GM03348 (cell line): ENCODE measurements around the gene FOXP1.

Experiments
- DNase-seq: peaks from one replicate; pipeline ENCODE4 v3.0.0; 2012; ENCODE audit warnings: low spot score

Gene FOXP1

GRCh38 chr3:71372241-71372768 lies 211.2 kb downstream of the FOXP1 start:
- DNase-seq, result no peak

- no peak for DNase-seq
Measured at GRCh38 chr3:71371282-71371681, 212.2 kb downstream of the FOXP1 start.

- DNase-seq, result no peak
Measured at GRCh38 chr3:71370467-71370866, 213.1 kb downstream of the FOXP1 start.

GRCh38 chr3:71369701-71370391 lies 213.7 kb downstream of the FOXP1 start:
- DNase-seq, result peak; percentile 70

GRCh38 chr3:71366988-71367604 lies 216.4 kb downstream of the FOXP1 start:
- DNase-seq, result no peak

GRCh38 chr3:71361334-71361890 lies 222.1 kb downstream of the FOXP1 start:
- DNase-seq, result no peak

GRCh38 chr3:71360764-71361163 lies 222.8 kb downstream of the FOXP1 start:
- no peak for DNase-seq

- no peak for DNase-seq
Measured at GRCh38 chr3:71360180-71360579, 223.3 kb downstream of the FOXP1 start.

- no peak for DNase-seq
Measured at GRCh38 chr3:71358243-71358642, 225.3 kb downstream of the FOXP1 start.

GRCh38 chr3:71356265-71356664 lies 227.3 kb downstream of the FOXP1 start:
- DNase-seq, result no peak

- no peak for DNase-seq
Measured at GRCh38 chr3:71355862-71356261, 227.7 kb downstream of the FOXP1 start.

- no peak for DNase-seq
Measured at GRCh38 chr3:71355037-71355436, 228.5 kb downstream of the FOXP1 start.

- DNase-seq, result no peak
Measured at GRCh38 chr3:71351403-71352149, 232.0 kb downstream of the FOXP1 start.

- DNase-seq, result no peak
Measured at GRCh38 chr3:71350998-71351397, 232.5 kb downstream of the FOXP1 start.

GRCh38 chr3:71348831-71349230 lies 234.7 kb downstream of the FOXP1 start:
- DNase-seq, result no peak

- DNase-seq, result no peak
Measured at GRCh38 chr3:71348001-71348632, 235.4 kb downstream of the FOXP1 start.

GRCh38 chr3:71346061-71346460 lies 237.5 kb downstream of the FOXP1 start:
- DNase-seq, result no peak

- peak; percentile 55 for DNase-seq
Measured at GRCh38 chr3:71345429-71346040, 238.0 kb downstream of the FOXP1 start.

GRCh38 chr3:71341721-71342120 lies 241.8 kb downstream of the FOXP1 start:
- peak; percentile 75 for DNase-seq

GRCh38 chr3:71339049-71339448 lies 244.5 kb downstream of the FOXP1 start:
- no peak for DNase-seq

GRCh38 chr3:71332813-71333212 lies 250.7 kb downstream of the FOXP1 start:
- no peak for DNase-seq

GRCh38 chr3:71330909-71331308 lies 252.6 kb downstream of the FOXP1 start:
- no peak for DNase-seq
